GM21737 (cell line): ENCODE results near the gene NPHP1.
"Not testable (repeated sequence)": the region's sequence is repeated elsewhere in the genome, so short reads cannot be mapped to it uniquely, and the experiment has no call there.

Source experiments
- ATAC-seq: cut with Tn5 transposase; IDR thresholded peaks from one replicate; pipeline ENCODE4 v1.9.1; 2021; ENCODE audit warnings: mild to moderate bottlenecking, moderate library complexity; ENCODE audit not compliant: unreplicated experiment

Gene NPHP1

GRCh38 chr2:110198016-110198415, 6.8 kb downstream of the NPHP1 start:
- no peak for ATAC-seq

DNA sequence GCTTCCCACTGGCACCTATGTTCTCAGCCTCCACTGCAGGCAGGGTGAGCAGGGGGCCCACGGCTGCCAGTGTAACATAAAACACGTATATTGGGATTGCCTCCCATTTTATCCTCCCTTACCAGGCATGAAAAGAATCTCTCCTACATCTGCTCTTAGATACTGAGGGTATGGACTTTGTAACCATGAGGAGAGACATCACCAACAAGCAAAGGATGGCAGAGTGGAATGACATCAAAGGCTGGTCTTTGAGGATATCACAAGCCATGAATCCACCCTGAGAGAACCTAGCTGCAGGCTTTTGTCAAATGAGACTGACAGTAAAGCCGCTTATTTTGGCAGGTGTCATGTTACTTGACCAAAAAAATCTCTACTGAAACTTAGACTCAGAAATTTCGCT, 7.4 kb downstream of the NPHP1 start:
- no peak for ATAC-seq

DNA sequence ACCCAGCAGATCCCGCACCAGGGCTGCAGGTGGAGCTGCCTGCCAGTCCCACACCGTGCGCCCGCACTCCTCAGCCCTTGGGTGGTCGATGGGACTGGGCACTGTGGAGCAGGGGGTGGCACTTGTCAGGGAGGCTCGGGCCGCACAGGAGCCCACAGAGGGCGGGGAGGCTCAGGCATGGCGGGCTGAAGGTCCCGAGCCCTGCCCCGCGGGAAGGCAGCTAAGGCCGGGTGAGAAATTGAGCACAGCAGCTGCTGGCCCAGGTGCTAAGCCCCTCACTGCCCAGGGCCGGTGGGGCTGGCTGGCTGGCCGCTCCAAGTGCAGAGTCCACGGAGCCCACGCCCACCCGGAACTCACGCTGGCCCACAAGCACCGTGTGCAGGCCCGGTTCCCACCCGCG, 14.6 kb downstream of the NPHP1 start:
- ATAC-seq: not testable (repeated sequence)

DNA sequence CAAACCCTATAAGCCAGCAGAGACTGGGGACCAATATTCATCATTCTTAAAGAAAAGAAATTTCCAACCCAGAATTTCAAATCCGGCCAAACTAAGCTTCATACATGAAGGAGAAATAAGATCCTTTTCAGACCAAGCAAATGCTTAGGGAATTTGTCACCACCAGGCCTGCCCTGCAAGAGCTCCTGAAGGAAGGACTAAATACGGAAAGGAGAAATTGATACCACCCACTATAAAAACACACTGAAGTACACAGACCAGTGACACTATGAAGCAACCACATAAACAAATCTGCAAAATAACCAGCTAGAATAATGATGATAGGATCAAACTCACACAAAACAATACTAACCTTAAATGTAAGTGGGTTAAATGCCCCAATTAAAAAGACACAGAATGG, 22.4 kb downstream of the NPHP1 start:
- no peak for ATAC-seq

DNA sequence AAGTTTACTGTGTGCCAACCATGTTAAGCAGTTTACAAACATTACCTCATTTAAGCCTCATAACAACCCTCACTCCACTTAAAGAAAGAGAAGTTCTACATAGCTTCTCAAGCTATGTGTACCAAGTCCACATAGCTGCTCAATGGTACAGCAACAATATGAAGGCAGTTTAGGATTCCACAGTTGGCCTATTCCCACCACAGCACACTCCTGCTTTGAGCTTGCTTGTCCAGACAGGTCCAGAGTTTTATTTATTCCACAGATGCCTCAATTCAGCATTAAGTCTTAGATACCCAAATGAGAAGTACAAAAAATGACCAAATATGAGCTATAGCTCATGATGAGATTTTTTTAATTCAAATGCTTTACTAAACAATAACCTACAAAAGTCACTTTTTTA, 24.8 kb downstream of the NPHP1 start:
- no peak for ATAC-seq

DNA sequence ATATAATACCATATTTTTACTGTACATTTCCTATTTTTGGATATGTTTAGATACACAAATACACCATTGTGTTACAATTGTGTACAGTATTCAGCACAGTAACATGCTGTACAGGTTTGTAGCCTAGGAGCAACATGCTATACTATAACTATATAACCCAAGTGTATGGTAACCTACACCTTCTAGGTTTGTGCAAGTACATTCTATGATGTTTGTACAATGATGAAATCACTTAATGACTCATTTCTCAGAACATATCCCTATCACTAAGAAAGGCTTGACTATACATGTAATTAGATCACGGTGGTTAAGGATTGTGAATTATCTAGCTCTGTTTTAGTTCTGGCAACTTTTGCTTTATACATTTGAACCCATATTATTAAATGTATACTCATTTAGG, 31.3 kb downstream of the NPHP1 start:
- no peak for ATAC-seq

- ATAC-seq: no peak
These were observed 32.3 kb downstream of the NPHP1 start for GRCh38 chr2:110172506-110172905.

DNA sequence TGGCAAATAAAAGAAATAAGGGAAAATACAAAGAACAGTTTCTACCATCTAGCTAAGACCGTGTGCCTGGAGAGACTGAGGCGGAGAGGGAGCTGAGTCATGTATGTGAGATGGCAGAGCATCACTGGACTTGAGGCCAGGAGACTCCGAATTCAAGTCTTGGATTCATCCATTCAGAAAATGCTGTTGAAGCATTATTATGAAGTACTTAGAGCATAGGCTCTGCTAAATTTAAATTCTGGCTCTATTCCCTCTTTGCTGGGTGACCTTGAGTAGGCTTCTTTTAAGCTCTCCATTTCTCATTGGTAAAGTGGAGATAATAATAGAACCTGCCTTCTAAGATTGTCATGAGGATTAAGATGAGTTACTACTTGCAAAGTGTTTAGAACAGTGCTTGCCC, 34.7 kb downstream of the NPHP1 start:
- no peak for ATAC-seq

- no peak for ATAC-seq
These were observed 37.4 kb downstream of the NPHP1 start for GRCh38 chr2:110167326-110168000.

GRCh38 chr2:110166266-110166665, 38.5 kb downstream of the NPHP1 start:
- ATAC-seq: no peak

GRCh38 chr2:110157153-110157793, 47.5 kb downstream of the NPHP1 start:
- no peak for ATAC-seq

DNA sequence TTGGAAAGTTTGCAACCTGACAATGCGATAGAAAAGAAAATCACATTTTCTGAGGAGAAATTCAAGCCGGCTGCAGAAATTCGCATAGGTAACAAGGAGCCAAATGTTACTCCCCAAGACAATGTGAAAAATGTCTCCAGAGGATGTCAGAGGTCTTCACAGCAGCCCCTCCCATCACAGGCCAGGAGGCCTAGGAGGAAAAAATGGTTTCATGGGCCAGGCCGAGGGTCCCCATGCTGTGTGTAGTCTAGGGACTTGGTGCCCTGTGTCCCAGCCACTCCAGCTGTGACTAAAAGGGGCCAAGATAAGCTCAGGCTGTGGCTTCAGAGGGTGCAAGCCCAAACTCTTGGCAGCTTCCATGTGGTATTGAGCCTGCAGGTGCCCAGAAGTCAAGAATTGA, 50.0 kb downstream of the NPHP1 start:
- not testable (repeated sequence) for ATAC-seq

GRCh38 chr2:110154188-110154587, 50.6 kb downstream of the NPHP1 start:
- not testable (repeated sequence) for ATAC-seq

GRCh38 chr2:110153416-110153815, 51.4 kb downstream of the NPHP1 start:
- ATAC-seq: no peak

GRCh38 chr2:110152943-110153342, 51.9 kb downstream of the NPHP1 start:
- no peak for ATAC-seq

GRCh38 chr2:110149330-110150220, 55.2 kb downstream of the NPHP1 start:
- no peak for ATAC-seq

DNA sequence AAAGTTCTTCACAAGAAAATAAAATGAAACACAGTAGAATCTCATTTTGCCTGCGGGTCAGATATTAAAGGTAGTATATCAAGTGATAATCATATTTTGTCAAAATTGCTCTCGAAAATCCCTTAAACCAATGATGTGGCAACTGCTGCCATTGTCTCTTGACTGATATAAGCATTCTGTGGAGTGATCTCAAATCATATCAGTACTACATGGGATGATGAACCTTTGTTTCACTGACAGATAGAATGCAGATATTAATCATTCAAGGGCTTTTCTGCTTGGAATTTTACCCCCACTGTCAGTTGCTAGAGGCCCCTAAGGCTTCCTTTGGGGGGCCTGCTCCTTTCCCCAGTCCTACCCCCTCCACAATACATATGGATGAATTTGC, 57.9 kb downstream of the NPHP1 start:
- ATAC-seq: no peak

DNA sequence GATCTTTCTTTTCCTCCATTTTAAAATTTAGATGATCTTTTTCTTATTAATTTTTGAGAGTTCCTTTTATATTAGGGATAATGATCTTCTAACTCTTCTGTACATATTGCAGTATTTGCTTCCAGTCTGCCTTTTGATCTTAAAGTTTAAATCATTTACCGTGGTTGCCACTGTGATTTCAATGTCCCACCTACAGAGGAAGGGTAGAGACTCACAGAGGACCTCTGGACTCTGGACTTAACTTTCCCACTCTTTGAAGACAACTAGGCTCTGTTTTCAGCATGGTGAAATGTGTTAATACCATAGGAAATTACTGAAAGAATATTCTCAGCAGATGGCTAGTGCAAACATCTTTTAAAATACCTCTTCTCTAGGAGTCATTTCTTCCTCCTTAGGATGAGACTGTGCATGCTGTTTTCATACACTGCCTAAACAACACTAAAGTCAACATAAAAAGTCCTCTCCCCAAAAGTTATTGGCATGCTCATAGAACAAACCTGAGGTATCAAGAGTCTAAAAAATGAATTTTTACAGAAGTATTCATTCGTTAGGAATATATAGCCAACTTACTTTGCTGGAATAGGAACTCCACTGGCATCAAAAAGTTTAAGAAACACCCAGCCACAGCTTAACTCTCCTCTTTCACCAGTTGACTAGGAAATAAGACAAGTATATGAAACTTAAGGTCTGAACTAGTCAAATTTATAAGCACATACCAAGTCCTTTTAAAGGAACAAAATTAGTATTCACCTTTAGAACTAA, 58.4 kb downstream of the NPHP1 start:
- ATAC-seq: no peak

DNA sequence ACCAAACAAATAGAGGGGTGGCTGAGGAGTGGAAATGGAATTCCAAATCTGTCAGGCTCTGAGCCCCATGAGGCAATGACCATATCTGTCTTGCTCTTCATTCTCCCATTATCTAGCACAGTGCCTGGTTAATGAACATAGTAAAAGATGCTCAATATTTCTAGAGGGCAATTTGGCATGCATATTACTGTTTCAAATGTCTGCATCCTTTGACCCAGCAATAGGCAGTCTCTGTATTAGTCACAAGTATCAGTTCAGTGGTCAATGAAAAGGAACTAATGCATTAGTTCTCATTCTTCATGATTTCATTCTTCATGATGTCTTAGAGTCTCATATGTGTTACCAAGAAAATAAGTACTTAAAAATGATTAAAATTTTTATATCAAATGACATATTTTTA, 60.8 kb downstream of the NPHP1 start:
- ATAC-seq: no peak

- ATAC-seq: no peak
These were observed 64.4 kb downstream of the NPHP1 start for GRCh38 chr2:110140401-110140800.

- ATAC-seq: no peak
These were observed 70.8 kb downstream of the NPHP1 start for GRCh38 chr2:110134025-110134424.
